Suprapubic skin (tissue), 4 donors: ENCODE data around the gene TMEM74B.

ENCODE experiments used
- EP300 ChIP-seq: sonication (generic); formaldehyde crosslinking; IDR thresholded peaks from one replicate; pipeline ENCODE4 v1.6.1; 2017; ENCODE audit warnings: antibody characterized with exemption
- POLR2A ChIP-seq, 2 donors: fragments of 450-650 bp; IDR thresholded peaks; one replicate each; pipeline ENCODE4 v1.6.1; 2017; ENCODE audit warnings: antibody characterized with exemption in 2 of 2, mild to moderate bottlenecking in 2 of 2, moderate library complexity in 2 of 2
- POLR2AphosphoS5 ChIP-seq, 3 donors: sonication (generic); formaldehyde crosslinking; IDR thresholded peaks; one replicate each; pipeline ENCODE4 v1.6.1; 2017; ENCODE audit warnings: antibody characterized with exemption in 3 of 3
- TF ChIP-seq, protein P1 (sequence below), 2 donors: fragments of 200-600 bp in 1 of 2; fragments of 450-650 bp in 1 of 2; sonication (generic) in 1 of 2; IDR thresholded peaks; one replicate each; pipeline ENCODE4 v1.5.1; 2016 to 2019; ENCODE audit warnings: antibody characterized with exemption in 2 of 2, mild to moderate bottlenecking in 1 of 2, moderate library complexity in 1 of 2

DNA sequence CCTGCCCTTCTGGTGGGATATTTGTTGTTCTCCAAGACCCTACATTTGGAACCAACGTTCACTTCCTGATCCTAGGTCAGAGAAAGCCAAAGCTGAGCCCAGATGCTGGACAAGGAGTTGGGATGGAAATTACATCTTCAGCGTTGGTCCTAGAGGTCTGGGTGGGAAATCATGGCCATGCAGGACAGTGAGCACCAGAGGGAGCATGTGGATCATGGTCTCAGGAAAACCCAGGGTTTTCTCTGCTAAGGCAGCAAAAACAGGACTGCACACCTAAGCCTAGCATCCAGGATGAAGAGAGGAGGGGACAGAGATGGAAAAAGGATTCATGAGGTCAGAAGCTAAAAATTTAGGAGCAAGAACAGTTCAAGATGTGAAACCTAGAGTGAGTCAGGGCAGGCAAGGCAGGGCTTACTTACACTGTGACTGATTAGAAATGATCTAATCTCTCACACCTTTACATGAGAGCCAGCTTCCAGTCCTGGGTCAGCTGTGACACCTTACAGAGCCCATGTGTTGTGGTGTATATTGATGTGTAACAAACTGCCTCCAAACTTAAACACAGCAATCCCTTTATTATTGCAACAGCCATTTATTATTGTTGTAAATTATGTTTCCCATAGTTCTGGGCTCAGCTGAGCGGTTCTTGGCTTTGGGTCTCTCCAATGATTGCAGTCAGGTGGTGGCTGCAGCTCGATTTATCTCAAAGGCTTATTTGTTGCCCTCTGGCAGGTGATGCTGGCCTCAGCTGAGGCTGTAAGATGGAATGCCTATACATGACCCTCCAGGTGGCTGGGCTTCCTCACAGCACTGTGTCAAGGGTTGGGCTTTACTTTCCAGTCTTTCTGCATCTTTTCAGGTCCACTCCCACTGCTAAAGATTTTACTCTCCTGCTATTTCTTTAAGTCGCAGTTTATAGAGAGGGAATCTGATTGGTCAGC lies 24.9 kb upstream of the TMEM74B start:
- TF ChIP-seq POLR2AphosphoS5 (IDR thresholded peaks at IDR 0.05) (no peak), EP300 (no peak), POLR2A (IDR thresholded peaks at IDR 0.05) (no peak)
- TF ChIP-seq, protein P1, sequence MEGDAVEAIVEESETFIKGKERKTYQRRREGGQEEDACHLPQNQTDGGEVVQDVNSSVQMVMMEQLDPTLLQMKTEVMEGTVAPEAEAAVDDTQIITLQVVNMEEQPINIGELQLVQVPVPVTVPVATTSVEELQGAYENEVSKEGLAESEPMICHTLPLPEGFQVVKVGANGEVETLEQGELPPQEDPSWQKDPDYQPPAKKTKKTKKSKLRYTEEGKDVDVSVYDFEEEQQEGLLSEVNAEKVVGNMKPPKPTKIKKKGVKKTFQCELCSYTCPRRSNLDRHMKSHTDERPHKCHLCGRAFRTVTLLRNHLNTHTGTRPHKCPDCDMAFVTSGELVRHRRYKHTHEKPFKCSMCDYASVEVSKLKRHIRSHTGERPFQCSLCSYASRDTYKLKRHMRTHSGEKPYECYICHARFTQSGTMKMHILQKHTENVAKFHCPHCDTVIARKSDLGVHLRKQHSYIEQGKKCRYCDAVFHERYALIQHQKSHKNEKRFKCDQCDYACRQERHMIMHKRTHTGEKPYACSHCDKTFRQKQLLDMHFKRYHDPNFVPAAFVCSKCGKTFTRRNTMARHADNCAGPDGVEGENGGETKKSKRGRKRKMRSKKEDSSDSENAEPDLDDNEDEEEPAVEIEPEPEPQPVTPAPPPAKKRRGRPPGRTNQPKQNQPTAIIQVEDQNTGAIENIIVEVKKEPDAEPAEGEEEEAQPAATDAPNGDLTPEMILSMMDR (IDR thresholded peaks at IDR 0.05), result no peak
